Measurements from ENCODE around the gene AANAT.

- TF ChIP-seq, protein P1, sequence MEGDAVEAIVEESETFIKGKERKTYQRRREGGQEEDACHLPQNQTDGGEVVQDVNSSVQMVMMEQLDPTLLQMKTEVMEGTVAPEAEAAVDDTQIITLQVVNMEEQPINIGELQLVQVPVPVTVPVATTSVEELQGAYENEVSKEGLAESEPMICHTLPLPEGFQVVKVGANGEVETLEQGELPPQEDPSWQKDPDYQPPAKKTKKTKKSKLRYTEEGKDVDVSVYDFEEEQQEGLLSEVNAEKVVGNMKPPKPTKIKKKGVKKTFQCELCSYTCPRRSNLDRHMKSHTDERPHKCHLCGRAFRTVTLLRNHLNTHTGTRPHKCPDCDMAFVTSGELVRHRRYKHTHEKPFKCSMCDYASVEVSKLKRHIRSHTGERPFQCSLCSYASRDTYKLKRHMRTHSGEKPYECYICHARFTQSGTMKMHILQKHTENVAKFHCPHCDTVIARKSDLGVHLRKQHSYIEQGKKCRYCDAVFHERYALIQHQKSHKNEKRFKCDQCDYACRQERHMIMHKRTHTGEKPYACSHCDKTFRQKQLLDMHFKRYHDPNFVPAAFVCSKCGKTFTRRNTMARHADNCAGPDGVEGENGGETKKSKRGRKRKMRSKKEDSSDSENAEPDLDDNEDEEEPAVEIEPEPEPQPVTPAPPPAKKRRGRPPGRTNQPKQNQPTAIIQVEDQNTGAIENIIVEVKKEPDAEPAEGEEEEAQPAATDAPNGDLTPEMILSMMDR (tag by site-specific recombination; IDR thresholded peaks at IDR 0.05), result no peak
- TF ChIP-seq, protein P2, sequence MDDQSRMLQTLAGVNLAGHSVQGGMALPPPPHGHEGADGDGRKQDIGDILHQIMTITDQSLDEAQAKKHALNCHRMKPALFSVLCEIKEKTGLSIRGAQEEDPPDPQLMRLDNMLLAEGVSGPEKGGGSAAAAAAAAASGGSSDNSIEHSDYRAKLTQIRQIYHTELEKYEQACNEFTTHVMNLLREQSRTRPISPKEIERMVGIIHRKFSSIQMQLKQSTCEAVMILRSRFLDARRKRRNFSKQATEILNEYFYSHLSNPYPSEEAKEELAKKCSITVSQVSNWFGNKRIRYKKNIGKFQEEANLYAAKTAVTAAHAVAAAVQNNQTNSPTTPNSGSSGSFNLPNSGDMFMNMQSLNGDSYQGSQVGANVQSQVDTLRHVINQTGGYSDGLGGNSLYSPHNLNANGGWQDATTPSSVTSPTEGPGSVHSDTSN (CRISPR knock-in tag; IDR thresholded peaks at IDR 0.05), result no peak
- TF ChIP-seq ZNF341 (tag by site-specific recombination; IDR thresholded peaks at IDR 0.05; ENCODE audit: low read depth), result no peak
These were observed 25.0 kb downstream of the AANAT start for GRCh38 chr17:76492123-76492988.

Measured in HEK293 (cell line).